Panc1 (cell line): ENCODE data around the gene TBRG4. TPM values are rescaled to one million over a fixed set of nuclear protein-coding genes. Genes with fewer than 3 reads are reported as not detected.

ENCODE experiments used
- ATAC-seq: fragments of 200-7000 bp; cut with Tn5 transposase; 2 replicates; pipeline ENCODE4 v1.9.1; 2020; ENCODE audit warnings: mild to moderate bottlenecking, moderate library complexity
- BruUV-seq: library from RNA; stranded (reverse); fragments of 400-500 nt; replicated peaks from 2 replicates; lab custom pipeline; 2021; lab: Mats Ljungman, UMichigan
- CTCF ChIA-PET: fragments of 300-600 bp; sonication (Branson Sonifier 250); formaldehyde crosslinking; loops from one replicate; lab custom pipeline; 2022; ENCODE audit warnings: antibody characterized with exemption; lab: Charles Lee
- POLR2A ChIA-PET: fragments of 300-600 bp; sonication (Branson Sonifier 250); formaldehyde crosslinking; loops from one replicate; lab custom pipeline; 2022; ENCODE audit warnings: antibody characterized with exemption; lab: Charles Lee
- DNase-seq: peaks from one replicate; pipeline ENCODE4 v3.0.0-alpha.2; 2010; ENCODE audit warnings: low read depth, low spot score
- H3K27ac ChIP-seq: 2 replicates; pipeline ENCODE4 v1.5.1; 2011; ENCODE audit warnings: mild to moderate bottlenecking, low read length, inconsistent platforms
- H3K27me3 ChIP-seq: fragments of 200-500 bp; sonication (Bioruptor generic); 2 replicates; pipeline ENCODE4 v1.6.0; 2014; ENCODE audit warnings: low read length, inconsistent platforms; ENCODE audit not compliant: control insufficient read depth, insufficient read depth
- H3K36me3 ChIP-seq: fragments of 200-500 bp; sonication (Bioruptor generic); 2 replicates; pipeline ENCODE4 v1.5.1; 2014; ENCODE audit warnings: inconsistent platforms, mild to moderate bottlenecking, low read length, moderate library complexity; ENCODE audit not compliant: control insufficient read depth, insufficient read depth
- H3K4me1 ChIP-seq: 2 replicates; pipeline ENCODE4 v1.5.1; 2011; ENCODE audit warnings: inconsistent platforms, mild to moderate bottlenecking, low read length, moderate library complexity; ENCODE audit not compliant: control insufficient read depth, insufficient read depth
- H3K4me3 ChIP-seq, 2 experiments: 2 replicates each; pipeline ENCODE4 v1.5.1; 2011 to 2012; ENCODE audit warnings: low read depth in 2 of 2, low read length in 2 of 2, mild to moderate bottlenecking in 2 of 2, inconsistent platforms in 1 of 2, moderate library complexity in 1 of 2
- H3K9me3 ChIP-seq: fragments of 200-500 bp; sonication (Bioruptor generic); 2 replicates; pipeline ENCODE4 v1.5.1; 2014; ENCODE audit warnings: low read depth, mild to moderate bottlenecking, inconsistent platforms, low read length, moderate library complexity; ENCODE audit not compliant: control insufficient read depth, insufficient read depth
- POLR2AphosphoS5 ChIP-seq: IDR thresholded peaks from 2 replicates; pipeline ENCODE4 v1.6.1; 2012; ENCODE audit warnings: mild to moderate bottlenecking, low read depth, low read length, moderate library complexity
- SIN3A ChIP-seq: IDR thresholded peaks from 2 replicates; pipeline ENCODE4 v1.6.1; 2012; ENCODE audit warnings: low read depth, mild to moderate bottlenecking, low read length, moderate library complexity, borderline replicate concordance; ENCODE audit not compliant: insufficient read depth
- TCF7L2 ChIP-seq: IDR thresholded peaks from 2 replicates; pipeline ENCODE4 v1.6.1; 2011; ENCODE audit warnings: mild to moderate bottlenecking, low read depth, low read length, inconsistent platforms
- in situ Hi-C: cut with HindIII; loops from 2 replicates; pipeline ENCODE4 v1.10.0; 2016; ENCODE audit warnings: low sequenced_read_pairs, low pct_unique_long_range_greater_than_20kb
- intact Hi-C: fragments of 100-400 bp; cut with micrococcal nuclease; formaldehyde crosslinking; loops from one replicate; pipeline ENCODE4 v1.10.0; 2022; ENCODE audit not compliant: unreplicated experiment
- total RNA-seq: library from RNA; stranded (reverse); gene quantifications from one replicate; pipeline ENCODE4 v1.2.1, GENCODE V29; 2021; ENCODE audit not compliant: unreplicated experiment
- TF ChIP-seq, protein P1 (sequence below), 2 experiments: IDR thresholded peaks; 2 replicates each; pipeline ENCODE4 v1.6.1; 2011 to 2012; ENCODE audit warnings: low read depth in 2 of 2, control low read depth in 1 of 2, low read length in 1 of 2, mild to moderate bottlenecking in 1 of 2, moderate library complexity in 1 of 2; ENCODE audit not compliant: insufficient read depth in 1 of 2
- TF ChIP-seq, protein P2 (sequence below): fragments of 450-650 bp; IDR thresholded peaks from 2 replicates; pipeline ENCODE4 v1.5.1; 2017; ENCODE audit warnings: mild to moderate bottlenecking

The TBRG4 gene
- total RNA-seq, 1 experiment from 2014 or later, result 149 TPM

DNA sequence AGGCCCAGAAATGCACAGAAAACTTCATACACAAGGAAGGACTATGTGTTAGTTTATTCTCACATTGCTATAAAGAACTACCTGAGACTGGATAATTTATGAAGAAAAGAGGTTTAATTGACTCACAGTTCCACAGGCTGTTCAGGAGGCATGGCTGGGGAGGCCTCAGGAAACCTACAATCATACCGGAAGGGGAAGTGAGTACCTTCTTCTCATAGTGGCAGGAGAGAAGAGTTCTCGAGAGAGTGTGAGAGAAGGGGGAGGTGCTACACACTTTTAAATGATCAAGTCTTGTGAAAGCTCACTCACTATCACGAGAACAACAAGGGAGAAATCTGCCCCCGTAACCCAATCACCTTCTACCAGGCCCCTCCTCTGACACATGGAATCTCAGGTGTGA lies 29.3 kb upstream of the TBRG4 start:
- Histone ChIP-seq H3K36me3 (no peaks in the 10 kb centered on the region), H3K9me3 (no peaks in the 10 kb centered on the region), H3K4me3 (no peak overlapping the region), H3K27me3 (0 out of 2 replicates have a peak, but pooled peaks cover 2% of the 10 kb centered on the region), H3K27ac (no peak overlapping the region), H3K4me1 (no peaks in the 10 kb centered on the region)
- intact Hi-C loops (no loop called here), in situ Hi-C loops (no loop called here)
- ATAC-seq (no peak), DNase-seq (no peak)
- ChIA-PET POLR2A (no interaction called here), CTCF (no interaction called here)
- no peak for TF ChIP-seq SIN3A
- TF ChIP-seq, protein P1, sequence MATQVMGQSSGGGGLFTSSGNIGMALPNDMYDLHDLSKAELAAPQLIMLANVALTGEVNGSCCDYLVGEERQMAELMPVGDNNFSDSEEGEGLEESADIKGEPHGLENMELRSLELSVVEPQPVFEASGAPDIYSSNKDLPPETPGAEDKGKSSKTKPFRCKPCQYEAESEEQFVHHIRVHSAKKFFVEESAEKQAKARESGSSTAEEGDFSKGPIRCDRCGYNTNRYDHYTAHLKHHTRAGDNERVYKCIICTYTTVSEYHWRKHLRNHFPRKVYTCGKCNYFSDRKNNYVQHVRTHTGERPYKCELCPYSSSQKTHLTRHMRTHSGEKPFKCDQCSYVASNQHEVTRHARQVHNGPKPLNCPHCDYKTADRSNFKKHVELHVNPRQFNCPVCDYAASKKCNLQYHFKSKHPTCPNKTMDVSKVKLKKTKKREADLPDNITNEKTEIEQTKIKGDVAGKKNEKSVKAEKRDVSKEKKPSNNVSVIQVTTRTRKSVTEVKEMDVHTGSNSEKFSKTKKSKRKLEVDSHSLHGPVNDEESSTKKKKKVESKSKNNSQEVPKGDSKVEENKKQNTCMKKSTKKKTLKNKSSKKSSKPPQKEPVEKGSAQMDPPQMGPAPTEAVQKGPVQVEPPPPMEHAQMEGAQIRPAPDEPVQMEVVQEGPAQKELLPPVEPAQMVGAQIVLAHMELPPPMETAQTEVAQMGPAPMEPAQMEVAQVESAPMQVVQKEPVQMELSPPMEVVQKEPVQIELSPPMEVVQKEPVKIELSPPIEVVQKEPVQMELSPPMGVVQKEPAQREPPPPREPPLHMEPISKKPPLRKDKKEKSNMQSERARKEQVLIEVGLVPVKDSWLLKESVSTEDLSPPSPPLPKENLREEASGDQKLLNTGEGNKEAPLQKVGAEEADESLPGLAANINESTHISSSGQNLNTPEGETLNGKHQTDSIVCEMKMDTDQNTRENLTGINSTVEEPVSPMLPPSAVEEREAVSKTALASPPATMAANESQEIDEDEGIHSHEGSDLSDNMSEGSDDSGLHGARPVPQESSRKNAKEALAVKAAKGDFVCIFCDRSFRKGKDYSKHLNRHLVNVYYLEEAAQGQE (IDR thresholded peaks at IDR 0.05; ENCODE audit: insufficient read depth in 1 of 2, low read depth in 2 of 2, low read length in 1 of 2), result no peak
- no peak for TF ChIP-seq POLR2AphosphoS5
- TF ChIP-seq, protein P2, sequence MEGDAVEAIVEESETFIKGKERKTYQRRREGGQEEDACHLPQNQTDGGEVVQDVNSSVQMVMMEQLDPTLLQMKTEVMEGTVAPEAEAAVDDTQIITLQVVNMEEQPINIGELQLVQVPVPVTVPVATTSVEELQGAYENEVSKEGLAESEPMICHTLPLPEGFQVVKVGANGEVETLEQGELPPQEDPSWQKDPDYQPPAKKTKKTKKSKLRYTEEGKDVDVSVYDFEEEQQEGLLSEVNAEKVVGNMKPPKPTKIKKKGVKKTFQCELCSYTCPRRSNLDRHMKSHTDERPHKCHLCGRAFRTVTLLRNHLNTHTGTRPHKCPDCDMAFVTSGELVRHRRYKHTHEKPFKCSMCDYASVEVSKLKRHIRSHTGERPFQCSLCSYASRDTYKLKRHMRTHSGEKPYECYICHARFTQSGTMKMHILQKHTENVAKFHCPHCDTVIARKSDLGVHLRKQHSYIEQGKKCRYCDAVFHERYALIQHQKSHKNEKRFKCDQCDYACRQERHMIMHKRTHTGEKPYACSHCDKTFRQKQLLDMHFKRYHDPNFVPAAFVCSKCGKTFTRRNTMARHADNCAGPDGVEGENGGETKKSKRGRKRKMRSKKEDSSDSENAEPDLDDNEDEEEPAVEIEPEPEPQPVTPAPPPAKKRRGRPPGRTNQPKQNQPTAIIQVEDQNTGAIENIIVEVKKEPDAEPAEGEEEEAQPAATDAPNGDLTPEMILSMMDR, result no peak
- no peak for TF ChIP-seq TCF7L2
- no TSS peak for BruUV-seq

DNA sequence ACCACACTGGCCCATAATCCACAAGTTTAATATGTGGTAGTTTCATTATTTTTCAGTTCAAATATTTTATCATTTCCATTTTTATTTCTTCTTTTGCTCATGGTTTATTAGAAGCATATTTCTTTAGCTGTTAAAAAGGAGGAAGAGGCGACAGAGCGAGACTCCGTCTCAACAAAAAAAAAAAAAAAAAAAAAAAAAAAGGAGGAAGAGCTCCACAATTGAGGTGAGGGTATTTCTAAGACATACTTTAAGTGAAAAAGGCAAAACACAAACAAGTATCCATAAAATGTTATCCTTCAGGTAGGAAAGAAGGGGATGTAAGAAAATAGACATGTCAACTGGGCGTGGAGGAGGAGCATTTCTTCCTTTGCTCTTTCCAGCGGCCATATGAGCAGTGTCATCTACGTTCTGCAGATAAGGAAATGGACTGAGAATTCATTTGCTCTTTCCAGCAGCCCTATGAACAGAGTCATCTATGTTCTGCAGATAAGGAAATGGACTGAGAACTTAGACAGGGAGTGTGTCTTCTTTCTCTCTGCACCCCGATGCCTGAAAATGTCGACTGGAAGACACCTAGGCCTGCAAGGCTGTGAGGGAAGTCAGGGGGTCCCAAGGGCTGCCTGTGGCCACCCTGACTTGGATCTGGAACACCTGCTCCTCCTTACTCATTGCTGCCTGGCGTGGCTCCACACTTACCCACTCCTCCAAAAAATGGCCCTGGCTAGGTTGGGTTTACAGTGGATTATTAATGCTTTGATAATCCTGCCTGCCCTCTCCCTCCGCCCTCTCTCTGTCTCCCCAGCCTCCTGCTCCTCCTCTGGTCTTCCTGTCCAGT lies 27.2 kb upstream of the TBRG4 start:
- ATAC-seq, result no peak
- no peak overlapping the region for H3K4me3 ChIP-seq
- ChIA-PET POLR2A (no interaction called here), CTCF (interaction anchor here (0.6 to 0.7 kb wide), 2 partner anchors 119 to 284 kb away, joined by 3 to 7 read pairs; no protein-coding TSS in a partner anchor)
- no peak overlapping the region for H3K27ac ChIP-seq
- DNase-seq, result no peak
- 0 out of 2 replicates have a peak, but pooled peaks cover 2% of the 10 kb centered on the region for H3K27me3 ChIP-seq
- TF ChIP-seq, protein P1 (IDR thresholded peaks at IDR 0.05; ENCODE audit: insufficient read depth in 1 of 2, low read depth in 2 of 2, low read length in 1 of 2), result no peak
- TF ChIP-seq POLR2AphosphoS5, result no peak
- TF ChIP-seq, protein P2, result no peak
- TF ChIP-seq TCF7L2, result no peak
- TF ChIP-seq SIN3A, result no peak
- H3K9me3 ChIP-seq, result no peaks in the 10 kb centered on the region
- BruUV-seq, result no TSS peak
- intact Hi-C loops, result loop anchor here (5.0 to 10.0 kb wide), 2 partner anchors 166 to 554 kb away; partner anchors contain the start of gene TMED4
- no peaks in the 10 kb centered on the region for H3K4me1 ChIP-seq
- in situ Hi-C loops, result no loop called here
- H3K36me3 ChIP-seq, result no peaks in the 10 kb centered on the region
